A549 (cell line): ENCODE measurements around the gene NOS1AP. TPM values are rescaled to one million over a fixed set of nuclear protein-coding genes. Genes with fewer than 3 reads are reported as not detected.

Experiments used
- ATAC-seq, 2 experiments: fragments of 200-7000 bp in 1 of 2; fragments of >200 bp in 1 of 2; cut with Nextera tagmentation in 1 of 2; cut with Tn5 transposase in 1 of 2; 3 replicates each; pipeline versions ENCODE4 v1.8.0 to v1.9.1; 2018 to 2020; ENCODE audit warnings: mild to moderate bottlenecking in 1 of 2, moderate library complexity in 1 of 2
- CTCF ChIA-PET: fragments of 300-600 bp; sonication (Branson Sonifier 250); formaldehyde crosslinking; extraction: SDS; loops from one replicate; lab custom pipeline; 2021; ENCODE audit warnings: antibody characterized with exemption, inconsistent platforms; lab: Yijun Ruan, JAX
- POLR2A ChIA-PET: fragments of 350-600 bp; formaldehyde crosslinking; extraction: SDS; loops from one replicate; lab custom pipeline; 2021; ENCODE audit warnings: antibody characterized with exemption, inconsistent platforms; lab: Yijun Ruan, JAX
- DNase-seq, 2 experiments: peaks; one replicate each; pipeline versions ENCODE4 v3.0.0 to v3.0.0-alpha.2; 2011 to 2016; ENCODE audit warnings: low read depth in 1 of 2, low spot score in 1 of 2
- FAIRE-seq: peaks from 2 replicates; lab custom pipeline; 2011; peaks lifted over from hg19 to GRCh38; lab: Jason Lieb, UNC
- H3K27ac ChIP-seq, 2 experiments: fragments of >200 bp; sonication (Bioruptor Twin); formaldehyde crosslinking; 3 replicates each; pipeline ENCODE4 v1.5.1; 2016 to 2017
- H3K4me1 ChIP-seq: fragments of >200 bp; sonication (Bioruptor Twin); formaldehyde crosslinking; 3 replicates; pipeline ENCODE4 v1.6.1; 2016
- H3K4me2 ChIP-seq: fragments of >200 bp; sonication (Bioruptor Twin); formaldehyde crosslinking; 3 replicates; pipeline ENCODE4 v1.6.1; 2016
- H3K4me3 ChIP-seq: fragments of >200 bp; sonication (Bioruptor Twin); formaldehyde crosslinking; 3 replicates; pipeline ENCODE4 v1.5.1; 2016
- H3K9me3 ChIP-seq: fragments of >200 bp; sonication (Bioruptor Twin); formaldehyde crosslinking; 3 replicates; pipeline ENCODE4 v1.6.1; 2016
- ATOH8 ChIP-seq: fragments of 250-450 bp; sonication (Bioruptor Pico); IDR thresholded peaks from 2 replicates; pipeline ENCODE4 v1.5.0; 2020; ENCODE audit warnings: low read depth, mild to moderate bottlenecking, moderate library complexity
- CBX8 ChIP-seq: fragments of 200-600 bp; sonication (generic); IDR thresholded peaks from 2 replicates; pipeline ENCODE4 v1.6.1; 2016
- CHD2 ChIP-seq: fragments of 150-350 bp; IDR thresholded peaks from 2 replicates; pipeline ENCODE4 v1.6.1; 2014; ENCODE audit warnings: low read length; ENCODE audit not compliant: partially characterized antibody
- CHD4 ChIP-seq: fragments of 200-600 bp; sonication (generic); IDR thresholded peaks from 2 replicates; pipeline ENCODE4 v1.6.1; 2016; ENCODE audit warnings: antibody characterized with exemption, mild to moderate bottlenecking, borderline replicate concordance
- EHF ChIP-seq: fragments of 250-450 bp; sonication (Bioruptor Pico); IDR thresholded peaks from 2 replicates; pipeline ENCODE4 v1.5.0; 2020; ENCODE audit warnings: mild to moderate bottlenecking
- EHMT2 ChIP-seq: fragments of 200-600 bp; sonication (generic); IDR thresholded peaks from 2 replicates; pipeline ENCODE4 v1.6.1; 2016; ENCODE audit warnings: antibody characterized with exemption, low read depth, mild to moderate bottlenecking, moderate library complexity
- ELK1 ChIP-seq: fragments of 150-350 bp; IDR thresholded peaks from 2 replicates; pipeline ENCODE4 v1.6.1; 2014; ENCODE audit warnings: low read depth, mild to moderate bottlenecking, low read length
- FOSB ChIP-seq: fragments of 250-450 bp; sonication (Bioruptor Pico); IDR thresholded peaks from 2 replicates; pipeline ENCODE4 v1.5.0; 2020; ENCODE audit warnings: mild to moderate bottlenecking, moderate library complexity
- FOSL2 ChIP-seq, 2 experiments: fragments of 450-650 bp in 1 of 2; fragments of >200 bp in 1 of 2; sonication (Bioruptor Twin) in 1 of 2; formaldehyde crosslinking; IDR thresholded peaks; 2 replicates each; pipeline versions ENCODE4 v1.5.0 to v1.6.1; 2016 to 2020; ENCODE audit warnings: mild to moderate bottlenecking in 1 of 2, moderate library complexity in 1 of 2
- FOXS1 ChIP-seq: fragments of 250-450 bp; sonication (Bioruptor Pico); IDR thresholded peaks from 2 replicates; pipeline ENCODE4 v1.5.0; 2020; ENCODE audit warnings: mild to moderate bottlenecking, moderate library complexity
- HES2 ChIP-seq: fragments of >200 bp; sonication (Bioruptor Twin); formaldehyde crosslinking; IDR thresholded peaks from 2 replicates; pipeline ENCODE4 v1.6.1; 2016
- HOXB13 ChIP-seq: fragments of 250-450 bp; sonication (Bioruptor Pico); IDR thresholded peaks from 2 replicates; pipeline ENCODE4 v1.5.0; 2020; ENCODE audit warnings: low read depth, mild to moderate bottlenecking, moderate library complexity
- HOXB5 ChIP-seq: fragments of 250-450 bp; sonication (Bioruptor Pico); IDR thresholded peaks from 2 replicates; pipeline ENCODE4 v1.5.0; 2020; ENCODE audit warnings: mild to moderate bottlenecking, moderate library complexity
- JUNB ChIP-seq: fragments of >200 bp; sonication (Bioruptor Twin); formaldehyde crosslinking; IDR thresholded peaks from 2 replicates; pipeline ENCODE4 v1.6.1; 2016
- MAFK ChIP-seq: fragments of 450-650 bp; IDR thresholded peaks from 2 replicates; pipeline ENCODE4 v1.6.1; 2014; ENCODE audit not compliant: partially characterized antibody
- MAZ ChIP-seq: fragments of 150-350 bp; IDR thresholded peaks from 2 replicates; pipeline ENCODE4 v1.6.1; 2014; ENCODE audit warnings: antibody characterized with exemption, low read depth, low read length, borderline replicate concordance
- MYC ChIP-seq: IDR thresholded peaks from 2 replicates; pipeline ENCODE4 v1.6.1; 2012; ENCODE audit warnings: mild to moderate bottlenecking, inconsistent platforms, low read length, improper control_type of control experiment, borderline replicate concordance
- NPAS2 ChIP-seq: fragments of 250-450 bp; sonication (Bioruptor Pico); IDR thresholded peaks from 2 replicates; pipeline ENCODE4 v1.8.0; 2022; ENCODE audit warnings: mild to moderate bottlenecking, moderate library complexity, borderline replicate concordance
- NR3C1 ChIP-seq: fragments of >200 bp; sonication (Bioruptor Twin); formaldehyde crosslinking; IDR thresholded peaks from 3 replicates; pipeline ENCODE4 v1.6.1; 2017
- PHF8 ChIP-seq: fragments of 200-600 bp; sonication (generic); IDR thresholded peaks from 2 replicates; pipeline ENCODE4 v1.6.1; 2016; ENCODE audit warnings: low read depth, mild to moderate bottlenecking, antibody characterized with exemption, moderate library complexity, borderline replicate concordance
- RAD21 ChIP-seq, 2 experiments: fragments of >200 bp in 1 of 2; sonication (Bioruptor Twin) in 1 of 2; formaldehyde crosslinking in 1 of 2; IDR thresholded peaks in 1 of 2; conservative IDR thresholded peaks in 1 of 2; 2 replicates in 1 of 2; 3 replicates in 1 of 2; pipeline ENCODE4 v1.6.1; 2012 to 2018; ENCODE audit warnings: inconsistent platforms in 1 of 2
- RNF2 ChIP-seq: fragments of 200-600 bp; sonication (generic); IDR thresholded peaks from 2 replicates; pipeline ENCODE4 v1.6.1; 2016; ENCODE audit warnings: low read depth, mild to moderate bottlenecking, antibody characterized with exemption, moderate library complexity, borderline replicate concordance
- SMC3 ChIP-seq: fragments of >200 bp; sonication (Bioruptor Twin); formaldehyde crosslinking; IDR thresholded peaks from 3 replicates; pipeline ENCODE4 v1.6.1; 2018; ENCODE audit warnings: inconsistent platforms
- TFCP2L1 ChIP-seq: fragments of 250-450 bp; sonication (Bioruptor Pico); IDR thresholded peaks from 2 replicates; pipeline ENCODE4 v1.5.0; 2021; ENCODE audit warnings: mild to moderate bottlenecking
- ZC3H11A ChIP-seq: fragments of 450-650 bp; IDR thresholded peaks from 2 replicates; pipeline ENCODE4 v1.6.1; 2014; ENCODE audit warnings: antibody characterized with exemption, mild to moderate bottlenecking
- ZFP36 ChIP-seq: fragments of 450-650 bp; IDR thresholded peaks from 2 replicates; pipeline ENCODE4 v1.6.1; 2014; ENCODE audit warnings: borderline replicate concordance; ENCODE audit not compliant: partially characterized antibody
- ZNF302 ChIP-seq: fragments of 250-450 bp; sonication (Bioruptor Pico); IDR thresholded peaks from 2 replicates; pipeline ENCODE4 v1.9.0; 2021; ENCODE audit warnings: inconsistent platforms, mild to moderate bottlenecking, moderate library complexity
- ZSCAN20 ChIP-seq: fragments of 250-450 bp; sonication (Bioruptor Pico); IDR thresholded peaks from 2 replicates; pipeline ENCODE4 v1.8.0; 2022; ENCODE audit warnings: mild to moderate bottlenecking, moderate library complexity
- WGBS: methylation state at CpG from one replicate; pipeline ENCODE4 v1.1.6; 2017; ENCODE audit errors: missing lambda C conversion rate; 5-methylcytosine and 5-hydroxymethylcytosine counted together
- polyA plus RNA-seq, 4 experiments: library from polyadenylated mRNA; depleted of rRNA in 3 of 4; stranded (reverse); fragments of >200 nt; fragmentation: RNase III in 1 of 4; extraction: RNeasy Plus Mini Kit Qiagen cat#74134 plus additional on column Dnase treatment in 1 of 4; gene quantifications; 2 replicates in 3 of 4; 3 replicates in 1 of 4; pipeline ENCODE4 v1.2.3, GENCODE V29; 2011 to 2017
- TF ChIP-seq, protein P1 (sequence below): fragments of >200 bp; sonication (Bioruptor Twin); formaldehyde crosslinking; IDR thresholded peaks from 3 replicates; pipeline ENCODE4 v1.5.1; 2016
- TF ChIP-seq, protein P2 (sequence below): IDR thresholded peaks from 2 replicates; pipeline ENCODE4 v1.6.1; 2012; ENCODE audit warnings: low read depth, borderline replicate concordance
- TF ChIP-seq, protein P3 (sequence below): fragments of >200 bp; sonication (Bioruptor Twin); formaldehyde crosslinking; IDR thresholded peaks from 3 replicates; pipeline ENCODE4 v1.6.1; 2016

Gene NOS1AP
- polyA plus RNA-seq, 2 of the 4 experiments (the other 2 are of a cell fraction), result 0.17 to 0.25 TPM

- no peak for ATAC-seq
Observed at GRCh38 chr1:162328512-162328911, 259.0 kb downstream of the NOS1AP start.

GRCh38 chr1:162329826-162330225 lies 260.3 kb downstream of the NOS1AP start:
- FAIRE-seq (no peak), DNase-seq (no peak), ATAC-seq (no peak)
- ChIA-PET POLR2A (no interaction called here), CTCF (interaction anchor here (0.8 kb wide), 1 partner anchor 17 kb away, joined by 3 read pairs; no protein-coding TSS in a partner anchor)
- H3K27ac ChIP-seq, result no peak overlapping the region
- TF ChIP-seq MAZ, result no peak
- no peak for TF ChIP-seq TFCP2L1 (CRISPR knock-in tag)
- TF ChIP-seq, protein P1, sequence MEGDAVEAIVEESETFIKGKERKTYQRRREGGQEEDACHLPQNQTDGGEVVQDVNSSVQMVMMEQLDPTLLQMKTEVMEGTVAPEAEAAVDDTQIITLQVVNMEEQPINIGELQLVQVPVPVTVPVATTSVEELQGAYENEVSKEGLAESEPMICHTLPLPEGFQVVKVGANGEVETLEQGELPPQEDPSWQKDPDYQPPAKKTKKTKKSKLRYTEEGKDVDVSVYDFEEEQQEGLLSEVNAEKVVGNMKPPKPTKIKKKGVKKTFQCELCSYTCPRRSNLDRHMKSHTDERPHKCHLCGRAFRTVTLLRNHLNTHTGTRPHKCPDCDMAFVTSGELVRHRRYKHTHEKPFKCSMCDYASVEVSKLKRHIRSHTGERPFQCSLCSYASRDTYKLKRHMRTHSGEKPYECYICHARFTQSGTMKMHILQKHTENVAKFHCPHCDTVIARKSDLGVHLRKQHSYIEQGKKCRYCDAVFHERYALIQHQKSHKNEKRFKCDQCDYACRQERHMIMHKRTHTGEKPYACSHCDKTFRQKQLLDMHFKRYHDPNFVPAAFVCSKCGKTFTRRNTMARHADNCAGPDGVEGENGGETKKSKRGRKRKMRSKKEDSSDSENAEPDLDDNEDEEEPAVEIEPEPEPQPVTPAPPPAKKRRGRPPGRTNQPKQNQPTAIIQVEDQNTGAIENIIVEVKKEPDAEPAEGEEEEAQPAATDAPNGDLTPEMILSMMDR, result no peak
- TF ChIP-seq NPAS2, result no peak
- TF ChIP-seq, protein P2, sequence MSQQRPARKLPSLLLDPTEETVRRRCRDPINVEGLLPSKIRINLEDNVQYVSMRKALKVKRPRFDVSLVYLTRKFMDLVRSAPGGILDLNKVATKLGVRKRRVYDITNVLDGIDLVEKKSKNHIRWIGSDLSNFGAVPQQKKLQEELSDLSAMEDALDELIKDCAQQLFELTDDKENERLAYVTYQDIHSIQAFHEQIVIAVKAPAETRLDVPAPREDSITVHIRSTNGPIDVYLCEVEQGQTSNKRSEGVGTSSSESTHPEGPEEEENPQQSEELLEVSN, result no peak
- no peak for TF ChIP-seq EHF (CRISPR knock-in tag)
- TF ChIP-seq ZC3H11A, result no peak
- TF ChIP-seq HOXB13, result no peak
- no peak for TF ChIP-seq RAD21 (conservative IDR thresholded peaks at IDR 0.05 in 1 of 2, IDR thresholded peaks at IDR 0.05 in 1 of 2)
- TF ChIP-seq PHF8, result no peak
- no peak for TF ChIP-seq ELK1
- TF ChIP-seq MYC, result no peak
- no peak for TF ChIP-seq RNF2
- no peak for TF ChIP-seq HES2
- TF ChIP-seq FOSB (CRISPR knock-in tag), result no peak
- no peaks in the 10 kb centered on the region for H3K9me3 ChIP-seq
- no peak overlapping the region for H3K4me2 ChIP-seq
- H3K4me1 ChIP-seq, result no peaks in the 10 kb centered on the region
- WGBS, result 39% methylated on average over 3 of the region's 3 CpGs
- no peak overlapping the region for H3K4me3 ChIP-seq

More at GRCh38 chr1:162328512-162328911, 259.0 kb downstream of the NOS1AP start:
- CTCF ChIA-PET, result no interaction called here
- Histone ChIP-seq H3K4me1 (no peaks in the 10 kb centered on the region), H3K4me2 (no peak overlapping the region), H3K4me3 (no peak overlapping the region), H3K27ac (no peak overlapping the region), H3K9me3 (no peaks in the 10 kb centered on the region)
- POLR2A ChIA-PET, result no interaction called here
- FAIRE-seq (no peak), DNase-seq (no peak)
- no peak for TF ChIP-seq ZC3H11A

DNA sequence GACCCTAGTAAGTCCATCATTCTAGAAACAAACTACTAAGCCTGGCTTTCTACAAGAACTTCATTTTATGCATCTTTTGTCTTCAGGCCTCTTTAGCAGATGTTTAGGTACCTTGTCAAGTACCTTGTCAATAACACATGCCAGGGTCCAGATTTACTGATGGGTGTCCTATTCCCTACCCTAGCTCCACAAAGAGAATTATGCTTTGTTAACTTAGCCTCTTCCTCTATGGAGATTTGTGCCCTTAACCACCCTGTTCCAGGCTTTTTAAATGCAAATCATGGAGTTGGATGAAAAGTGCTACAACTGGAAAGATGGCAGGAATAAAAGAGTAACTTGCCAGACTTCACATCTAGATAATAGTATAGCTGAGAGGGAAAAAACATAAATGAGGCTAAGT lies 264.5 kb downstream of the NOS1AP start:
- FAIRE-seq, result no peak
- no peak for DNase-seq
- POLR2A ChIA-PET, result no interaction called here

More for the DNA sequence above, 264.5 kb downstream of the NOS1AP start:
- TF ChIP-seq MAZ (no peak), ATOH8 (no peak), CHD4 (no peak), ZFP36 (no peak), CHD2 (no peak), FOXS1 (CRISPR knock-in tag) (no peak), SMC3 (no peak), CBX8 (no peak), ZNF302 (CRISPR knock-in tag) (no peak), HOXB5 (CRISPR knock-in tag) (no peak), MYC (no peak), JUNB (no peak), FOSL2 (IDR thresholded peaks at IDR 0.05) (no peak), FOSL2 (CRISPR knock-in tag; IDR thresholded peaks at IDR 0.05) (no peak), EHMT2 (no peak), NR3C1 (no peak), ZSCAN20 (no peak), MAFK (no peak)
- TF ChIP-seq, protein P3, sequence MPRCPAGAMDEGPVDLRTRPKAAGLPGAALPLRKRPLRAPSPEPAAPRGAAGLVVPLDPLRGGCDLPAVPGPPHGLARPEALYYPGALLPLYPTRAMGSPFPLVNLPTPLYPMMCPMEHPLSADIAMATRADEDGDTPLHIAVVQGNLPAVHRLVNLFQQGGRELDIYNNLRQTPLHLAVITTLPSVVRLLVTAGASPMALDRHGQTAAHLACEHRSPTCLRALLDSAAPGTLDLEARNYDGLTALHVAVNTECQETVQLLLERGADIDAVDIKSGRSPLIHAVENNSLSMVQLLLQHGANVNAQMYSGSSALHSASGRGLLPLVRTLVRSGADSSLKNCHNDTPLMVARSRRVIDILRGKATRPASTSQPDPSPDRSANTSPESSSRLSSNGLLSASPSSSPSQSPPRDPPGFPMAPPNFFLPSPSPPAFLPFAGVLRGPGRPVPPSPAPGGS, result no peak
- no peak for ATAC-seq
- H3K4me2 ChIP-seq, result no peak overlapping the region
- no peak overlapping the region for H3K27ac ChIP-seq
- no peak overlapping the region for H3K4me3 ChIP-seq
- no peaks in the 10 kb centered on the region for H3K9me3 ChIP-seq
- no peaks in the 10 kb centered on the region for H3K4me1 ChIP-seq
- CTCF ChIA-PET, result no interaction called here
